BLaER1 (cell line): ENCODE data around the gene KPNA4.

Experiments used
- H3K27ac ChIP-seq: shearing (Covaris generic); formaldehyde crosslinking; 2 replicates; pipeline ENCODE4 v1.8.1; 2022
- H3K27me3 ChIP-seq: shearing (Covaris generic); formaldehyde crosslinking; 2 replicates; pipeline ENCODE4 v1.8.1; 2022
- H3K36me3 ChIP-seq: shearing (Covaris generic); formaldehyde crosslinking; 2 replicates; pipeline ENCODE4 v1.8.1; 2022
- H3K4me1 ChIP-seq: shearing (Covaris generic); formaldehyde crosslinking; 2 replicates; pipeline ENCODE4 v1.8.1; 2022
- H3K4me2 ChIP-seq: shearing (Covaris generic); formaldehyde crosslinking; 2 replicates; pipeline ENCODE4 v1.8.1; 2022
- H3K4me3 ChIP-seq: shearing (Covaris generic); formaldehyde crosslinking; 2 replicates; pipeline ENCODE4 v1.8.1; 2022
- H3K9ac ChIP-seq: shearing (Covaris generic); formaldehyde crosslinking; 2 replicates; pipeline ENCODE4 v1.8.1; 2022
- H3K9me3 ChIP-seq: shearing (Covaris generic); formaldehyde crosslinking; 2 replicates; pipeline ENCODE4 v1.8.1; 2022
- H4K20me1 ChIP-seq: shearing (Covaris generic); formaldehyde crosslinking; 2 replicates; pipeline ENCODE4 v1.8.1; 2022
- Cebpa-rat ChIP-seq: shearing (Covaris generic); IDR thresholded peaks from 2 replicates; pipeline ENCODE4 v1.8.1; 2022

Gene KPNA4

DNA sequence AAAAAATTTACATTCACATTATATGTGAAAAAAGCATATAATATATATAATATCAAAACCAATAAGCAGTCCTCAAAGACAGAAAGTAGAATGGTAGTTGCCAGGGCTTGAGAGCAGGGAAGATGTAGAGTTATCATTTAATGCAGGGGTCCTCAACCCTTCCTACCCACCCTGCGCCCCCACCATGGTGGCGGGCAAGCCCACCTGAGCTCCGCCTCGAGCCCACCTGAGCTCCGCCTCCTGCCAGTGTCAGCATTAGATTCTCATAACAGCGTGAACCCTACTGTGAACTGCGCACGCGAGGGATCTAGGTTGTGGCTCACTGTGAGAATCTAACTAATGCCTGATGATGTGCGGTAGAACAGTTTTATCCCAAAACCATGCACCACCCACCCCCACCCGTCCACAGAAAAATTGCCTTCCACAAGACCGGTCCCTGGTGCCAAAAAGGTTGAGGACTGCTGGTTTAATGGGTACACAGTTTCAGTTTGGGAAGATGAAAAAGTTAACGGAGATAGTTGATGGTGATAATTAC is 118.8 kb downstream of the KPNA4 start:
- Histone ChIP-seq H3K27me3 (no peaks in the 10 kb centered on the region), H3K4me3 (no peak overlapping the region), H3K9ac (no peak overlapping the region), H3K4me2 (peak overlapping the region; percentile 34; the same call in 1 of the 2 replicates), H3K4me1 (peaks cover 25% of the 10 kb centered on the region), H3K36me3 (peaks cover 36% of the 10 kb centered on the region), H3K27ac (no peak overlapping the region), H4K20me1 (no peaks in the 10 kb centered on the region), H3K9me3 (peaks cover 21% of the 10 kb centered on the region; the same call in 1 of the 2 replicates)
- TF ChIP-seq Cebpa-rat: no peak

DNA sequence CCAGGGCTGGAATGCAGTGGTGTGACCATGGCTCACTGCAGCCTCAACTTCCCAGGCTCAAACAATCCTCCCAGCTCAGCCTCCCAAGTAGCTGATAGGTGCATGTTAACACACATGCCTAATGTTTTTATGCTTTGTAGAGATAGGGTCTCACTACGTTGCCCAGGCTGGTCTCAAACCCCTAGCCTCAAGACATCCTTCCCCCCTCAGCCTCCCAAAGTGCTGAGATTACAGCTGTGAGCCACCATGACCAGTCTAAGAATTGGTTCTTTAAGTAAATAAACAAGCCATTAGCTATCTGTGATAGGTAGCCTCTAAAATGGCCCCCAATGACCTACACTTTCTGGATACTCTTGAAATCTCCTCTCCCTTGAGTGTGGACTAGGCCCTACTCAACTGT is 119.5 kb downstream of the KPNA4 start:
- no peak overlapping the region for H3K4me2 ChIP-seq
- H3K27me3 ChIP-seq: no peaks in the 10 kb centered on the region
- H3K36me3 ChIP-seq: peaks cover 36% of the 10 kb centered on the region
- peaks cover 21% of the 10 kb centered on the region; the same call in 1 of the 2 replicates for H3K9me3 ChIP-seq
- no peak overlapping the region for H3K9ac ChIP-seq
- no peak for TF ChIP-seq Cebpa-rat
- H4K20me1 ChIP-seq: no peaks in the 10 kb centered on the region
- no peak overlapping the region for H3K4me3 ChIP-seq
- no peak overlapping the region for H3K27ac ChIP-seq
- peaks cover 25% of the 10 kb centered on the region for H3K4me1 ChIP-seq
